HG03558 (cell line): ENCODE results near the gene CCDC149.

ENCODE experiments used
- ATAC-seq: cut with Tn5 transposase; IDR thresholded peaks from one replicate; pipeline ENCODE4 v1.9.1; 2021; ENCODE audit warnings: moderate number of reproducible peaks; ENCODE audit not compliant: unreplicated experiment; ENCODE audit errors: extremely low read depth

CCDC149 gene

DNA sequence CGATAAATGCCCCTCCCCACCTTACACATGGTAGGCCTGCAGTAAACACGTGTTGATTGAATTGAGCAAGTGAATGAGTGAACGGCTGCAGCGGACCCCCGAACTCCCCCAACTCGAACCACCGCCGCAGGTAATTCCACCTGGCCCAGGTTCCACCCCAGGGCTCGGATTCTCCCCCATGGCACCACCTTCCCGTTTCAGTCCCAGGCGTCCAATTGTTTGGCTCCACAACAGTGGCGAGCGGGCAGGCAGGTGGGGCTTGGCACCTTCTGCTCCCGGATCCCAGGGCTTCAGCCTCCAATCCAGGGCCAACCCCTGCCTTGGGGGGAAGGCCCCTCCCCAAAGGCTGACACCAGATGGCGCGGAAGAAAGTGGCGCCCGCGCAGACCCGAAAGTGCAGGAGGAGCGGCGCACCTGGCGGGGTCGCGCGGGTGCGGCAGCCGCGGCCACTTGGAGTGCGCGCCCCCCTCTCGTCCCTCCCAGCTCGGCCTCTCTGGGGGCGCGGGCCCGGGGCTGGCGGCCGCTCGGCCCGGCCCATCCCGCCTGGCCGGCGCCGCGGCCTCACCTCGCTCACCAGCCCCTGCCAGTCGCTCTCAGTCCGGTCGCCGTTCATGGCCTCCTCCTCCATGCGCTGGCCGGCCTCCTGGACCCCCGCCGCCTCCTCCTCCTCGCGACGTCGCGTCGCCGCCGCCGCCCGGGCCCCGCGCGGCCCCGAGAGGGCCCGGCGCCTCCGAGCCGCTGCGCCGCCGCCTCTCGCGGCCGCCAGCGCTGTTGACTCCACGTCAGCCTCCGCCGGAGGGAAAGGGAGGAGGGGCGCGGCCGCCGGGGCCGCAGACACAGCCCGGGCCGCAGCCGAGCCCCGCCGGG lies at the start of gene CCDC149:
Gene CCDC149, minus strand, starts transcription at position 791 of the 867 bp plus-strand sequence. Its CDS starts 178 bp downstream, at position 613.
- no peak for ATAC-seq

DNA sequence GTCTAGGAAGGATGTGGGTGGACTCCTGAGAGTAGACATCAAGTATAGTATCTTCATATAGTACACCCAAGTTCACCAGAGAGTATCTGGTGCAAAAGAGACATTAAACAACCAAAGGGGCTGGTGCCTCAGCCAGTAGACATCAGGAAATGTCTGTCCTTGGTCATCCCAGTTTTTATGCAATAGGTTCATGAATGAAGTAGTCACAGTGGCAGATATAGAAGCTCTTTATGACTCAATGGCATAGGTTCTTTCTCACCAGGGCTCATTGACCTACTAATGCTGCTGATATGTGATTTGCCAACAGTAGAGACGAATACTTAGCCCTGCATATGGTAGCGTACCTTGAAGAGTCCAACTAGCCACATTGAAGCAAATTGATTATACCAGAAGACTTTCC lies 45.0 kb upstream of the CCDC149 start:
- no peak for ATAC-seq

DNA sequence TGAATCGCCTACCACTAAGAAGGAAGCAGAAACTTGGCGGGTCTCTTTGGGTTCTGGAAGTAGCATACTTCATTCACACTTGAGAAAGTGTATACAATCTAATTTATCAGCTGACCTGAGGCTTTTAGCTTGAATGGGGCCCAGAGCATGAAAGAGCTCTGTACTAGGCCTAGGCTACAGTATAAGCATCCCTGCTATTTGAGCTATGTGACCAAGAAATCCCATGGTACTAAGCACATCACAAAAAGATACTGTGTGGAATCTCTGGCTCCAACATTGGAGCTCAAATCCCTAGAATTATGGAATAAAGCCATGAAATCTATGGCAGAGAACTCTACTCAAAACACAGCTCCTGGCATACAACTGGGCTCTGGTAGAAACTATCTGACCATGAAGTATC lies 43.9 kb upstream of the CCDC149 start:
- no peak for ATAC-seq

DNA sequence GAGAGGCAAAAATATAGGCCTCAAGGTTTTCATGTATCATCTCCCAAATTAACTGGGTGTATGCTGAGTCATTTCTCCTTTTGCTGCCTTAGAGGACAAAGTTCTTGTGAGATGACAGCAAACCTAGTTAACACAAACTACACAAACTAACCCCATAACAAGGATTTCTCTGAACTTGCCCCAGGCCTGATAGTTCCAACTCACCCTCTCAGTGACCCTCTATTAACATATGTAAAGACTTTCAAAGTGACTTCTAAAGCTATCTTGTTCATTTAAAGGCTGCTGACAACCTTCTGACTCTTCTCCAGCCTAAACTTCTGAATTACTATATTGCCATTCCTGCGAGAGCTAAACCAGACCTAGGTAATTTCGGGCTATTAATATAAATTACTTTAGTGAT lies 43.2 kb upstream of the CCDC149 start:
- ATAC-seq: no peak

DNA sequence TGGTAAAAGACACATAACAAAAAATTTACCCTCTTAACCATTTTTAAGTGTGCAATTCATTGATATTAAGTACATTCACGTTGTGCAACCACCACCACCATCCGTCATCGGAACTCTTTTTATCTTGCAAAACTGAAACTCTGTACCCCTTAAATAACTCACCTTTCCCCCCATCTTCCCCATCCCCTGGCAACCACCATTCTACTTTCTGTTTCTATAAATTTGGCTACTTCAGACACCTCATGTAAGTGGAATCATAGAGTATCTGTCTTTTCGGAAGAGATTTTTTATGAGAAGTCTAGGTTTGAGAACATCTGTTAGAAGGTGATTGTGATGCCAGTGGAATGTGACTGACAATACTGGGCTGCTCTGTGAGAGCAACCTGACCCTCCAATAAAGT lies 39.8 kb upstream of the CCDC149 start:
- ATAC-seq: no peak

DNA sequence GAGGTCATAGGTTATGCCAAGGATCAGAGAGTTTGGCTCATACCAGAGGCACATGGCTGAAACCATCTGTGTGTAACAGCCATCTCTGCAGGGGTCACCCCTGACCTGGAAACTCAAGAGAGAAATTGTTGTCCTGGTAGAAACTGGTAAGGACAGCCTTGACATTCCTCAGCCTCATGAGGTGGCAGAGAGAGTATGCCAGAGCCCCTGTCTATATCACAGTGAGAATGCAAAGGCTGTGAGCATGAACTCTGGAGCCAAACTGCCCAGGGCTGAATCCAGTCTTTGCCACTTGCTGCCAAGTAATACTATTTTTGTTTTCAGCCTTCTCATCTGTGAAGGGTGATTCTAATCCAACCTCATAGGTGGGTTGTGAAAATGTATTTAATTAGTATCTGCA lies 37.1 kb upstream of the CCDC149 start:
- ATAC-seq: no peak

DNA sequence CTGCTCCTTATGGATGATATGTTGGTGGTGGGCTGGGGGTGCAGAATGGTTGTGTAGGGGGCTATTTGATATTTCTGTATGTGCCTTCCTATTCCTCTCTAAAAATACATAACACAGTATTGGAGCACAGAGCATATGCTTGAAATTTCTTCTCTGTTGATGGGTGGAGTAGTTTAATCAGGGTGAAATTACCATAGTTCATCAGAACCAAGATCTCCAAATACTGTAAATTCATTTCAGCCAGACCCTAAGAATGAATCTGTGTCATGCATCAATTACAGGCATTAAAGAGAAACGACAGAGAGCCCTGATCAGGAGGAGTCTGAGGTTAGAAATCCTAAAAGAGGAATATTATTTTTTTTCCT lies 25.1 kb upstream of the CCDC149 start:
- no peak for ATAC-seq

DNA sequence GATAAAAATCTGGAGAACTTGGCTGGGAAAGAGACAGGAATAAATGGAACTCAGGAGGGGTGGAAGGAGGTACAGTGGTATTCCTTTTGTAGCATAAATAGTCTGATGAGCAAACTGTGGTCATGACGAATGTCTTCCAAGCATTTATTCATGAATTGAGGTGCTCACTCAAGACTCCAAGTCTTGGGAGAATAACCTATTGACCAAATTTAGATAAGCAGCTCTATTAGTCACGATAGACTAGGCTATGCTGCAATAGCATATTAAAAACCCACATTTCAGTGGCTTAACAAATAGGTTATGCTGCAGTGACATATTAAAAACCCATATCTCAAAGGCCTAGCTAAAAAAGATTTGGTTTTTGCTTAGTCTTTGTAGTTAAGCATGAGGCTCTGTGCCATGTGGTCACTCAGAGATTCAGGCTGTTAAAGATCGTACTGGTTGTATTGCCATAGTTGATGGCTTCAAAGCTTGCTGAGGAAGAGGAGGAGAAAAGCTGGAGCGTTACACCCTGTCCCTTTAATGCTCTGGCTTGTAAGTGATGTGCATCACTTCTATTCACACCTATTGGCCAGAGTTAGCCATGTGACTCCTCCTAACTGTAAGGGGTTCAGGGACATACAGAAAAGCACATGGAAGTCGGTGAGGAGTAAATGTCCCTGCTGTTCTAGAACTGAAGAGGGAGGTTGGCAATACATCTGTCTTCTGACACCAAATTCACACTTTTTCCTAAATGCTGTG lies 24.5 kb upstream of the CCDC149 start:
- no peak for ATAC-seq

DNA sequence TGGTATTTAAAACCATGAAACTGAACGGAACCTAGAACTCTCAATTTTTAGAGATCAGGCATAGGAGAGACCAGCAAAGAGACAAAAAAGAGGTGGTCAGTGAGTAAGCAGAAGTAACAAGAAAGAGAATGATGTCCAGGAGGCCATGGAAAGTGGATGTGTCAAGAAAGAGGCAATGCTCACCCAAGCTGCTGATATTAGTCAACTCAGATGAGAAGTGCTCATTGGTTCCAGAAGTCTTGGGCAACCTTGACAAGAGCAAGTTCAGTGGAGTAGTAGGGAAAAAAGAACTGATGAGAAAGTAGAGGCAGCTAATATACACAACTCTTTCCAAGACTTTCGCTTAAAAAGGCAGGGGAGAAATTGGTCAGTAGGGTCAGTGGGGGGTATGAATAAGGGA lies 23.0 kb upstream of the CCDC149 start:
- no peak for ATAC-seq

DNA sequence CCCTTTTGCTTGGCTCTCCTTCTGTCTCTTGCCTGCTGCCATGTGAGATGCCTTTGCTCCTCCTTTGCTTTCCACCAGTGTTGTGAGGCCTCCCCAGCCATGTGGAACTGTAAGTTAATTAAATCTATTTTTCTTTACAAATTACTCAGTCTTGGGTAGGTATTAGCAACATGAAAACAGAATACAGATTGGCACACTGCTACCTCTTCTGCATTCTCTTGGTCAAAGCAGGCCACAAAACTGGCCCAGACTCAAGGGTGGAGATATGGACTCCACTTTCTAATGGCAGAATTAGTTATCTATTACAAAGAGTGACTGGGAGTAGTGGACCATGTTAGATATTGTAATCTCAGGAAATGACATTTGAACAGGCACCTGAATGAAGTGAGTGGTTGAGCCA lies 21.5 kb upstream of the CCDC149 start:
- no peak for ATAC-seq

DNA sequence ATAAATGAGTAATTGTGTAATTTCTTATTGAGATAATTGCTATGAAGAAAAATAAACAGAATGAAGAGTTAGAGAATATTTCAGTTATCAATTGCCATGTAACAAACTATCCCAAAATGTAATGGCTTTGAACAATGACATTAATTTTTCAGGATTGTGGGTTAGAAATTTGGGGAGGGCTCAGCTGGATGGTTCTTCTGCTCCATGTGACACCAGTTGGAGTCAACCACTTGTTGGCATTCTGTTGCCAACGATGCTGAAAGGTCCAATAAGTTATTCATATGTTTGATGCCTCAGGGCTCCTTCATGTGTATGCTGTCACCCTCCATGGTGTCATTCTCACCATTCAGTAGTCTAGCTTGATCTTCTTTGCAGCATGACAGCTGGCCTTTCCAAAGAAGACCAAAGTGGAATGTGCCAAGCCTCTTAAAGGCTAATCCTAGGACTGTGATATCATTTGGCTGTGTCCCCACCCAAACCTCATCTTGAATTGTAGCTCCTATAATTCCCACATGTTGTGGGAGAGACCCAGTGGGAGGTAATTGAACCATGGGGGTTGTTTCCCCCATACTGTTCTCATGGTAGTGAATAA lies 20.9 kb upstream of the CCDC149 start:
- no peak for ATAC-seq

DNA sequence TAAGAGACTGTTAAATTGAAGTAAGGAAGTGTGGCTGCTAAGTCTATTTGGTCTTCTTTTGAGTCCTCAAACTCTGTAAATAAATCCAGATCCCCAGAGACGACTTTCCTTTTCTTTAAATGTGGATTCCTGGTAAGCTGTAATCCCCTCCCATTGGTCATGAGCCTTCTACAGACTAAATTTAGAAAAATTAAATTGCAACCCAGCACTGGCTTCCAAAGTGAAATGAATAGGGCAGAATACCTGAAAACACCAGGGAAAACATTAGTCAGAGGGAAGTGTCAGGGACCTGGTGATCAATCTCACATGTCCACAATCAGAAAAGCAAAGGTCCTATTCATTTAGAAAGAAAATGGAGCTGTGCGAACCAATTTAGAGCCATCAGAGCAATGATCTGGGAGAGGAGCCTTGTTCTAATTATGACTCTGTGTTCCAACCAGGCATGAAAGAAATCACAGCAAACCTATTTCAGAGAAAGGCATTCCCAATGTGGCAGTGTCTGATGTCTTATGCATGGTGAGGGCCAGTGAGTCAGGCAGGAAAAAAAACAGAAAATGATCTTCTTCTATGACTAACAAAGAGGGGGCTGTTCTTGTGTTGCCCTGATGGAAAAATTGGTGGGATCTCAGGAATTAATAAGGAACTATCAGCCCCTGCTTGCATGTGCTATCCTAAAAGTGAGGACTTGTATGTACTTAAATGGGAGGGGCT lies 19.8 kb upstream of the CCDC149 start:
- no peak for ATAC-seq

DNA sequence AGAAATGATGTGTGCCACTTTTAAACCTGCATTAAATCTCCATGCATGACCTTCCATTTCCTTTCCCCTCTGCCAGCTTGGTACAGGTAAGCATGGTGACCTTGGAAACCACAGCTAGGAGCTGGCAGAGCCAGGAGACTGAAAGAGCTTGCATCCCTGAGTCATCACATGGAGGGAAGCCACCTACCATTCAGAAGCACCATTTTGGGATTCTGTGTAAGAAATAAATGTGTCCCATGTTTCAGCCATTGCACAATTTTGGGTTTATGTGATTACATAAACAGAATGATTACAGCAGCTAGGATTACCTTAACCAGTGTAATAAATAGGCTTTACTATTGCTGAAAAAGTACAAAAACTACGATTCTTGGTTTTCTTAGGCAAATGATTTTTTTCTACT lies 17.3 kb upstream of the CCDC149 start:
- ATAC-seq: no peak

DNA sequence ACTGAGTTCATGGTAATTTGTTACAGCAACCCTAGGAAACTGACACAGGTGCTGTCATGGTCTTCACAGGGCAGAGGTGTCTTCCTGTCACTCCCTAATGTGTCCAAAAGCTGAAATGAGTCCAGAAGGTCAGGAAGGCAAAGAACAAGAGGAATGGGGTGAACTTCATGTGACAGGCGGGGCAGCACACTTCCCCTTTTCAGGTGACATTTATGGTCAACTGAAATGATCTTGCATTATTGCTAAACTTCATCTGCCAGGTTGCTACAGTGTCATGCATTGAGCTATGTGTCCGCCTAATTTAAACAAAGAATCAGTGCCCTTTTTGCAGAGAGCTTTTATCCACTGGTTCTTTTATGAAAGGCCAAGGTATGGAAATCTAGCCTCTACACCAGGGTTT lies 15.9 kb upstream of the CCDC149 start:
- ATAC-seq: no peak

DNA sequence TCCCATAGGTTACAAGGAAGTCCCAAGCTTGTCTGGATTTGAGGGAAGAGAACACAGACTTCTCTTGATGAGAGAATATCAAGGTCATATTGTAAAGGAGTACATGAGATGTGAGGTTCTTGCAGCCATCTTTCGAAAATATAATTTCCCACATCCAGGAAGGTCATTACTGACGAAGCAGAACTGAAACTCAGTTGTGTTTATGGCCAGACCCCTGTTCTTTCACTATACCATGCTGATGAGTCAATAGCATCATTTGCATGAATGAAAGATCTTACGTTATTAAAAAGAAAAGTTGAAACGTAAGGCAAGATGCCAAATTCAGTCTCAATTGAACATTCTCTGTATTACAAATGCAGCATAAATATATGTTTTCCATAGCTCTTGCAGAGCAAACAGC lies 14.2 kb upstream of the CCDC149 start:
- no peak for ATAC-seq

DNA sequence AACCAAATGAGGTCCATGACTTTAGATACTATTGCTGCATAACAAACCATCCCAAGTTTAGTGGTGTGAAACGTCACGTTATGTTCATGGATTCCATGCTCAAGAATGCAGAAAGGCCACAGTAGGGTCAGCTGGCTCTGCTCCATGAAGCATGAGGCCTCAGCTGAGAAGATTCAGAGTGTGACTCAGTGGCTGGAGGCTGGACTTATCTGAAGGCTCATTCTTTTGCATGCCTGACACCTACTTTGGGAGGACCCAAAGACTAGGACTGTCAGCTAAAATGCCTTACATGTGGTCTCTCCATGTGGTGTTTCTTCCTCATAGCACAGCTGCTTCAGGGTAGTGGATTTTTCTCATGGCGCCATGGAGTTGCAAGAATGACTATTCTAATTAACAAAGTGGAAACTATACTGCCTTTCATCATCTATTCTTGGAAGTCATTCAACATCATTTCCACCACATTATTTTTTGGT lies 11.5 kb upstream of the CCDC149 start:
- ATAC-seq: no peak

DNA sequence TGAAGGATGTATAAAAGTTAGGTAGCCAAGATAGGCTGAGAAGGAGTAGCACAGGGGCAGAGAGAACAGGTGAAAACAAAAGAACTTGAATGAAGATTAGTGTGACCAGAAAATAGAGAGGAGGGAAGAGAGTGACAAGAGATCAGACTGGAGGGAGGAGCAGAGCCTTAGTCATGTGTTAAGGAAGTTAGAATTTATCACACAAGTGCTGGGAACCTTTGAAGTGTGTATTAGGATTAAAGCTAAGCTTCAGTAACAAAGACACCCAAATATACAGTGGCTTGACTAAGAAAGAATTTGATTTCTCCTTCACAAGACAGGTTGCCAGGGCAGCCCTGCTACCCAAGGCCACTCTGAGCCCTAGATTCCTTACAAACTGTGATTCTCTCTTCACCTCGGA lies 10.7 kb upstream of the CCDC149 start:
- ATAC-seq: no peak

DNA sequence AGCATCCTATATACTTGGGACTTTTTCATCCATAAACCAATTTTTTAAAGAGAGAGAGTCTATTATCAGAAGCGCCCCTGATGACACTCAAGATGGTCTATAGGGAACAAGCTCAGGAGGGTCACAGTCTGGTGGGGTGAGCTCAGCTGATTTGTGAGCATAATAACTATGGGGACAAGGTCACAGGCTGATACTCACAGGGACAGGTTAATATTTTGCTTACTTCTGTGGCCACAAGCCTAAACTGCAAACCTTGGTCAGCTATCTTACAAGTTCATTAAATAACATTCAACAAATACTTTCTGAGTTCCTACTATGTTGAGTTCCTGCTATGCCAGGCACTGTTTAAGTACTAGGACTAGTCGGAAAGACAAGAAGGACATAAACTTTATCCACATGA lies 10.2 kb upstream of the CCDC149 start:
- ATAC-seq: no peak

DNA sequence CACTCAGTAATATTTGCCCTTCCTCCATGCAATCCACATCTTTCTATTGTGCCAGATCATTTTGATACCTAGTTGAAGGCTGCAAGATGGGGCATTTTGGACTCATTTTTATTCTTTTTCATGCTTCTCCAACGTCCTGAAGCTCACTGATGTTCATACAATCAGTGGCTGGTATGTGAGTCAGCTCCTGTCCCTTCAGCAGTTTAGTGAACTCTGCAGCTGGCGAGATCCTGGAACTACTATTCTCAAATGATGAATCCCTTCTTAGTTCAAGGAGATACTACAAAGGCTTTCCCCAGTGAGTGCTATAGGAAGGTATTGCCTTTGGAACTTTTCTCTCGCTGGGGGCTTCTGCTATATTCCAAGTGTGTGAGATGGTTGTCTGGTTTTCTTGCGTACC lies 9.6 kb upstream of the CCDC149 start:
- no peak for ATAC-seq

DNA sequence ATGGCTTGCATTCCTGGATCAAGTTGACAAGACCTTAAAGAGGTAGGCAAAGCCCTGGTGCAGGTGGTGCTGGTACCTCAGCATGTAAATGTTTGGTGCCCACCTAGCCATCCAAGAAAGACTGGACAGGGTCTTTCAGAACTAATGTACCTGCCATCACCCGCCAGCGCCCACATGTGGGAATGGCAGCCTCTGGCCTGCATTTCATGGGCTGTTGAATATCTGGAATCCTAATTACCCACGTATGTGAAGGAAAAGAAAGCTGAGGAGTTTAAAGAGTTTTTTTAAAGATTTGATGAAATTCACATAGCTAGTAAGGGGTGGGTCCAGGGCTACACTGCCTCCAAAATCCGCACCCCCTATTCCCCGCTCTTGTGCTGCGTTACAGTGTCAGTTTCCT lies 8.6 kb upstream of the CCDC149 start:
- no peak for ATAC-seq

DNA sequence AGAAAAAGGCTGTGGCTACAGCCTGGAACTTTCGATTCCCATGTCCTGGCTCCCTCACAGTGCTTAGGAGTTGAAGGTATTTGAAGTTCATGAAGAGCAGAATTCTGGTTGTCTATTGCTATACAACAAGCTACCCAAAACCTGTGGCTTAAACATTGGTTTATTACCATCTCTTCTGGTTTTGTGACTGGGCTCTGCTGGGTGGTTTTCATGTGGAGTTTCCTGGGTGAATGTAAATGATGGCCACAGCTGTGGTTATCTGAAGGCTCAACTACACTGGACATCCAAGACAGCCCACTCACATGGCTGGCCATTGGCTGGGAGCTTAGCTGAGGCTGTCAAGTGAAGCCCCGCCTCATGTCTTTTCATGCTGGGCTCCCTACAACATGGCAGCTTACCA lies 7.2 kb upstream of the CCDC149 start:
- no peak for ATAC-seq
